ENCODE measurements around the gene CHRM1. TPM values are rescaled to one million over a fixed set of nuclear protein-coding genes. Genes with fewer than 3 reads are reported as not detected.
A peak's percentile ranks its signal among the peaks of the same experiment; 100 is the strongest.

The CHRM1 gene
- total RNA-seq, 1 donor from 2014 or later, result not detected

- no peaks in the 10 kb centered on the region for H3F3A ChIP-seq (ENCODE audit: low read depth)
- H3K4me2 ChIP-seq, result no peak overlapping the region
- TF ChIP-seq EZH2 (IDR thresholded peaks at IDR 0.05), result no peak
- no peak for TF ChIP-seq EZH2phosphoT487 (IDR thresholded peaks at IDR 0.05)
- no peak for TF ChIP-seq CTCF (IDR thresholded peaks at IDR 0.05)
- H3K9me3 ChIP-seq (ENCODE audit: low read depth), result no peaks in the 10 kb centered on the region
- no peak for DNase-seq (ENCODE audit: low spot score)
- H3K9ac ChIP-seq, result no peak overlapping the region
- H3K79me2 ChIP-seq (ENCODE audit: low read depth), result no peaks in the 10 kb centered on the region
- H3K4me1 ChIP-seq, result peaks cover 3% of the 10 kb centered on the region
- no peak overlapping the region for H3K4me3 ChIP-seq
- no peaks in the 10 kb centered on the region for H4K20me1 ChIP-seq (ENCODE audit: low read depth)
- no peak overlapping the region for H3K27ac ChIP-seq
- Mint-ChIP-seq H3K4me3 (no peak overlapping the region), H3K36me3 (no peaks in the 10 kb centered on the region), H3K27ac (no peak overlapping the region), H3K27me3 (ENCODE audit: insufficient read depth, low read depth) (peaks cover 6% of the 10 kb centered on the region), H3K4me1 (no peaks in the 10 kb centered on the region), H3K9me3 (peaks cover 2% of the 10 kb centered on the region)
- H3K36me3 ChIP-seq, result no peaks in the 10 kb centered on the region
- H3K27me3 ChIP-seq, result no peaks in the 10 kb centered on the region
- no peak overlapping the region for H2AFZ ChIP-seq (replicated peaks)
Measured at GRCh38 chr11:62912268-62912667, 8.9 kb downstream of the CHRM1 start.

DNA sequence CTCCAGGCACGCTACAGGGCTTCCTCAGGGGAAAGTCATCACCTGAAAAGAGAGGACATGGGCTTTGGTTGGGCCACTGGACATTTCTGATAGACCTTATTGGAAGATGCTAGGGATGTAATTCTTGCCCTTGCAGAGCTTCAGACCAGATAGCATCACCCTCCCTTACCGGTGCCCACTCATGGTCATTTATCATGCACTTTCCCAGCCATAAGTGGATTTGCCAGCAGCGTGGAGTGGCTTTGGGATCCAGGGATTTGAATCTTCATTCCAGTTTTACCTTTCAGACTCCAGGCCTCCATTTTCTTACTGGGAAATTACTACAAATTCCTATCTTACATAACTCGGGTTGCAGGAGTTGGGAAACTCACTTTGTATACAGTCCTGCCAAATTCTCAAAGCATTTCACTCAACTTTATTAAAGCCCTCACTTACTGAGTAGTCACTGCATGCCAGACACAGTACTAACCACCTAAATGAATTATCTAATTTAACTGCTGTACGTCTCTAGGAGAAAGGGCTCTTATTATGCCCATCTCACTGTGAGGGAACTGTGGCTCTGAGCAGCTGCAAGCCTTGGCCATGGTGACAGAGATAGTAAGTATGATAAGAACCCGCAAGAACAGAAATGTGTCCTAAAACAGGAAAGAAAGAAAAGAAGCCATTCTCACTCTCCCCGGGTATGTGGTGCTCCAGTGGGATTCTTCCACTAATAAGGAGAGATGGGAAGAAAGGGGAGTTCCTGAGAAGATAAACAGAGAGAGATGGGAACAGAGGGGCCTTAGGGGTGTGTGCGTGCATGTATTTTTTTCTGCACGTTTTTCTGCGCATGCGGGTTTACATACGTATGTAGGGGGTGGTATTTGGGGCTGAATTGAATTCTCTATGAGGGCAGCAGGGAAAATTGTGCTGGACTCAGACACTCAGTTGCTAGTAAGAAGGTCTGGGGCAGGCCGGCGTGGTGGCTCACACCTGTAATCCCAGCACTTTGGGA is 9.7 kb downstream of the CHRM1 start:
- no peaks in the 10 kb centered on the region for H3K4me1 Mint-ChIP-seq
- Histone ChIP-seq H3K27me3 (no peaks in the 10 kb centered on the region), H3K79me2 (ENCODE audit: low read depth) (no peaks in the 10 kb centered on the region), H3K27ac (no peak overlapping the region), H2AFZ (replicated peaks) (no peak overlapping the region), H4K20me1 (ENCODE audit: low read depth) (no peaks in the 10 kb centered on the region), H3K4me2 (no peak overlapping the region), H3K4me1 (peaks cover 3% of the 10 kb centered on the region), H3F3A (ENCODE audit: low read depth) (no peaks in the 10 kb centered on the region), H3K4me3 (no peak overlapping the region), H3K36me3 (no peaks in the 10 kb centered on the region), H3K9me3 (ENCODE audit: low read depth) (no peaks in the 10 kb centered on the region), H3K9ac (no peak overlapping the region)
- H3K36me3 Mint-ChIP-seq, result no peaks in the 10 kb centered on the region
- DNase-seq (ENCODE audit: low spot score), result no peak
- peaks cover 6% of the 10 kb centered on the region for H3K27me3 Mint-ChIP-seq (ENCODE audit: insufficient read depth, low read depth)
- peaks cover 2% of the 10 kb centered on the region for H3K9me3 Mint-ChIP-seq
- H3K27ac Mint-ChIP-seq, result peak overlapping the region; percentile 0
- no peak for TF ChIP-seq EZH2phosphoT487 (IDR thresholded peaks at IDR 0.05)
- TF ChIP-seq CTCF (IDR thresholded peaks at IDR 0.05), result no peak
- no peak overlapping the region for H3K4me3 Mint-ChIP-seq

DNA sequence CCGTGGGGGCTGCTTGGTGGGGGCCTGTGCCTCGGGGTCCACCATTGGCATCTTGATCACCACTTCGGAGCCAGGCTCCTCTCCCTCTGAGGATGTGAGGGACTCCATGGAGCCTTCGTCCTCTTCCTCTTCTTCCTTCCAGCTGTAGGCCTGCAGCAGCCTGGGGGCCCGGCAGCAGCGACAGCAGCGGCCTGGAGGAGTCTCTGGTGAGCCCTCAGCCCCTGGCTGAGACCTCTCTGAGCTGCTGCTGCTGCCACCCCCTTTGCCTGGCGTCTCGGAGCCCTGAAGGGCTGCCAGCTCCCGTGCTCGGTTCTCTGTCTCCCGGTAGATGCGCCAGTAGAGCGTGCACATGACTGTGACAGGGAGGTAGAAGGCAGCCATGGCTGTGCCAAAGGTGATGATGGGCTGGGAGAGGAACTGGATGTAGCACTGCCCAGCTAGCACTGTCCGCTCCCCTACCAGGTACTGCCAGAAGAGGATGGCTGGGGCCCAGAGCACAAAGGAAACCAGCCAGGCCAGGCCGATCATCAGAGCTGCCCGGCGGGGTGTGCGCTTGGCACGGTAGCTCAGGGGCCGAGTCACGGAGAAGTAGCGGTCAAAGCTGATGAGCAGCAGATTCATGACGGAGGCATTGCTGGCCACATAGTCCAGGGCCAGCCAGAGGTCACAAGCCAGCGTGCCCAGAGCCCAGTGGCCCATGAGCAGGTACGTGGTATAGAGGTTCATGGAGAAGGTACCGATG is 10.9 kb downstream of the CHRM1 start:
- Mint-ChIP-seq H3K27ac (no peak overlapping the region), H3K9me3 (no peaks in the 10 kb centered on the region), H3K27me3 (ENCODE audit: insufficient read depth, low read depth) (peaks cover 8% of the 10 kb centered on the region), H3K36me3 (no peaks in the 10 kb centered on the region), H3K4me1 (no peaks in the 10 kb centered on the region), H3K4me3 (no peak overlapping the region)
- Histone ChIP-seq H3K9me3 (ENCODE audit: low read depth) (no peaks in the 10 kb centered on the region), H3K4me3 (no peak overlapping the region), H3K79me2 (ENCODE audit: low read depth) (no peaks in the 10 kb centered on the region), H3K36me3 (no peaks in the 10 kb centered on the region), H3K9ac (no peak overlapping the region), H3K4me2 (no peak overlapping the region), H2AFZ (replicated peaks) (no peak overlapping the region), H3F3A (ENCODE audit: low read depth) (no peaks in the 10 kb centered on the region), H4K20me1 (ENCODE audit: low read depth) (no peaks in the 10 kb centered on the region), H3K4me1 (peaks cover 3% of the 10 kb centered on the region), H3K27ac (no peak overlapping the region), H3K27me3 (no peaks in the 10 kb centered on the region)
- DNase-seq (ENCODE audit: low spot score), result no peak
- no peak for TF ChIP-seq EZH2 (IDR thresholded peaks at IDR 0.05)
- no peak for TF ChIP-seq CTCF (IDR thresholded peaks at IDR 0.05)
- TF ChIP-seq EZH2phosphoT487 (IDR thresholded peaks at IDR 0.05), result no peak

All from neural progenitor cell (in vitro differentiated cells).